PC-9 (cell line): ENCODE data around the gene LNX1. TPM values are rescaled to one million over a fixed set of nuclear protein-coding genes. Genes with fewer than 3 reads are reported as not detected.

ENCODE experiments used
- BruUV-seq: library from RNA; stranded (reverse); fragments of 400-500 nt; replicated peaks from 2 replicates; lab custom pipeline; 2021; lab: Mats Ljungman, UMichigan
- CTCF ChIA-PET: fragments of 300-600 bp; sonication (Branson Sonifier 250); formaldehyde crosslinking; loops from one replicate; lab custom pipeline; 2022; ENCODE audit warnings: antibody characterized with exemption; lab: Charles Lee
- POLR2A ChIA-PET: fragments of 300-600 bp; sonication (Branson Sonifier 250); formaldehyde crosslinking; loops from one replicate; lab custom pipeline; 2022; ENCODE audit warnings: antibody characterized with exemption; ENCODE audit not compliant: unreplicated experiment; lab: Charles Lee
- DNase-seq, 2 experiments: peaks; one replicate each; pipeline versions ENCODE4 v3.0.0 to v3.0.0-alpha.2; 2015 to 2022; ENCODE audit warnings: mixed read lengths in 1 of 2
- H2AFZ ChIP-seq: fragments of 200-600 bp; sonication (generic); 2 replicates; pipeline ENCODE4 v1.8.1; 2017; ENCODE audit warnings: antibody characterized with exemption
- H3F3A ChIP-seq: fragments of 200-600 bp; sonication (generic); 2 replicates; pipeline ENCODE4 v1.8.1; 2017; ENCODE audit warnings: antibody characterized with exemption, mild to moderate bottlenecking, low read depth; ENCODE audit not compliant: insufficient read depth
- H3K27ac ChIP-seq: fragments of 200-600 bp; sonication (generic); 2 replicates; pipeline ENCODE4 v1.6.1; 2016; ENCODE audit warnings: mixed run types
- H3K27me3 ChIP-seq: fragments of 200-600 bp; sonication (generic); 2 replicates; pipeline ENCODE4 v1.6.1; 2016; ENCODE audit warnings: low read depth, mixed run types; ENCODE audit not compliant: insufficient read depth
- H3K36me3 ChIP-seq: fragments of 200-600 bp; sonication (generic); 2 replicates; pipeline ENCODE4 v1.6.1; 2016; ENCODE audit warnings: low read depth, mixed run types
- H3K4me1 ChIP-seq: fragments of 200-600 bp; sonication (generic); replicated peaks from 2 replicates; pipeline ENCODE4 v1.6.1; 2016; ENCODE audit warnings: mixed run types; ENCODE audit not compliant: insufficient read depth
- H3K4me2 ChIP-seq: fragments of 200-600 bp; sonication (generic); 2 replicates; pipeline ENCODE4 v1.6.1; 2017; ENCODE audit warnings: mixed run types
- H3K4me3 ChIP-seq: fragments of 200-600 bp; sonication (generic); 2 replicates; pipeline ENCODE4 v1.6.1; 2016; ENCODE audit warnings: mixed run types
- H3K79me2 ChIP-seq: fragments of 200-600 bp; sonication (generic); 2 replicates; pipeline ENCODE4 v1.6.1; 2017; ENCODE audit warnings: low read depth, mixed run types
- H3K9me2 ChIP-seq: fragments of 200-600 bp; sonication (generic); 2 replicates; pipeline ENCODE4 v1.8.1; 2017; ENCODE audit warnings: mild to moderate bottlenecking; ENCODE audit not compliant: insufficient read depth
- H3K9me3 ChIP-seq: fragments of 200-600 bp; sonication (generic); 2 replicates; pipeline ENCODE4 v1.8.1; 2016; ENCODE audit warnings: low read depth; ENCODE audit not compliant: insufficient read depth
- H4K20me1 ChIP-seq: fragments of 200-600 bp; sonication (generic); 2 replicates; pipeline ENCODE4 v1.8.1; 2017; ENCODE audit not compliant: insufficient read depth
- EZH2 ChIP-seq: fragments of 200-600 bp; sonication (generic); IDR thresholded peaks from 2 replicates; pipeline ENCODE4 v1.8.0; 2017; ENCODE audit warnings: antibody characterized with exemption, low read depth
- intact Hi-C: fragments of 100-400 bp; cut with micrococcal nuclease; formaldehyde crosslinking; loops from one replicate; pipeline ENCODE4 v1.10.0; 2022; ENCODE audit not compliant: unreplicated experiment
- total RNA-seq: library from RNA; stranded (reverse); gene quantifications from 2 replicates; pipeline ENCODE4 v1.2.3, GENCODE V29; 2021
- TF ChIP-seq, protein P1 (sequence below): fragments of 200-600 bp; sonication (generic); conservative IDR thresholded peaks from 2 replicates; pipeline ENCODE4 v1.6.1; 2017; ENCODE audit warnings: mixed run types, antibody characterized with exemption, mild to moderate bottlenecking, moderate library complexity

LNX1 gene
- total RNA-seq, 1 experiment from 2014 or later: 3.4 TPM

DNA sequence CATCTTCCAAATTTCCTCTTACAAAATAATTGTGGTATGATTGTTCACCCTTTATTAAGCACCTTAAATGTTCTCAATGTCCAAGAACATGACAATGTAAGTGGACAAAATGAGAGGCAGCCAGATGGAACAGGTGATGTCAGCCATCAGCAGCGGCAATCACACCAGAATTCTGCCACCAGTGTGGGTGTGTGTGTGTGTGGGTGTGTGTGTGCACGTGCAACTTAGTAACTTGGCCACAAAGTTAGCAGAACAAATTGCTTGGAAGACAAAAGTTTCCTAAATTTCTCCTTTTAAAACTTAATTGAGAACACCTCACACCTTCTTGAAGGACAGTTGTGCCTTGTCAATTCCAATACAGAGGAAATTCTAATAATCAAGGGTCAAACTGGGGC, 18.7 kb downstream of the LNX1 start:
- Histone ChIP-seq H3K27me3 (no peaks in the 10 kb centered on the region), H3K4me2 (no peak overlapping the region), H3K27ac (no peak overlapping the region), H3K36me3 (no peaks in the 10 kb centered on the region), H3F3A (no peaks in the 10 kb centered on the region), H3K4me1 (peaks cover 10% of the 10 kb centered on the region; the same call in 1 of the 2 replicates), H3K9me2 (no peaks in the 10 kb centered on the region), H3K4me3 (no peak overlapping the region), H2AFZ (no peak overlapping the region), H3K79me2 (no peaks in the 10 kb centered on the region), H4K20me1 (no peaks in the 10 kb centered on the region), H3K9me3 (no peaks in the 10 kb centered on the region)
- POLR2A ChIA-PET: no interaction called here
- BruUV-seq: no TSS peak
- TF ChIP-seq, protein P1, sequence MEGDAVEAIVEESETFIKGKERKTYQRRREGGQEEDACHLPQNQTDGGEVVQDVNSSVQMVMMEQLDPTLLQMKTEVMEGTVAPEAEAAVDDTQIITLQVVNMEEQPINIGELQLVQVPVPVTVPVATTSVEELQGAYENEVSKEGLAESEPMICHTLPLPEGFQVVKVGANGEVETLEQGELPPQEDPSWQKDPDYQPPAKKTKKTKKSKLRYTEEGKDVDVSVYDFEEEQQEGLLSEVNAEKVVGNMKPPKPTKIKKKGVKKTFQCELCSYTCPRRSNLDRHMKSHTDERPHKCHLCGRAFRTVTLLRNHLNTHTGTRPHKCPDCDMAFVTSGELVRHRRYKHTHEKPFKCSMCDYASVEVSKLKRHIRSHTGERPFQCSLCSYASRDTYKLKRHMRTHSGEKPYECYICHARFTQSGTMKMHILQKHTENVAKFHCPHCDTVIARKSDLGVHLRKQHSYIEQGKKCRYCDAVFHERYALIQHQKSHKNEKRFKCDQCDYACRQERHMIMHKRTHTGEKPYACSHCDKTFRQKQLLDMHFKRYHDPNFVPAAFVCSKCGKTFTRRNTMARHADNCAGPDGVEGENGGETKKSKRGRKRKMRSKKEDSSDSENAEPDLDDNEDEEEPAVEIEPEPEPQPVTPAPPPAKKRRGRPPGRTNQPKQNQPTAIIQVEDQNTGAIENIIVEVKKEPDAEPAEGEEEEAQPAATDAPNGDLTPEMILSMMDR: no peak
- no peak for TF ChIP-seq EZH2
- CTCF ChIA-PET: no interaction called here
- DNase-seq: no peak
- intact Hi-C loops: no loop called here

- CTCF ChIA-PET: no interaction called here
- Histone ChIP-seq H3K4me3 (no peak overlapping the region), H3F3A (no peaks in the 10 kb centered on the region), H3K4me2 (no peak overlapping the region), H3K9me2 (no peaks in the 10 kb centered on the region), H3K79me2 (no peaks in the 10 kb centered on the region), H3K4me1 (peaks cover 7% of the 10 kb centered on the region; the same call in 1 of the 2 replicates), H3K27ac (no peak overlapping the region), H3K36me3 (no peaks in the 10 kb centered on the region), H4K20me1 (no peaks in the 10 kb centered on the region), H2AFZ (no peak overlapping the region), H3K9me3 (no peaks in the 10 kb centered on the region), H3K27me3 (no peaks in the 10 kb centered on the region)
- no peak for DNase-seq
- intact Hi-C loops: no loop called here
- BruUV-seq: no TSS peak
- no peak for TF ChIP-seq EZH2
- TF ChIP-seq, protein P1: no peak
- POLR2A ChIA-PET: no interaction called here
Observed at GRCh38 chr4:53571936-53572599, 19.2 kb downstream of the LNX1 start.

GRCh38 chr4:53563824-53564223, 27.5 kb downstream of the LNX1 start:
- H3K36me3 ChIP-seq: no peaks in the 10 kb centered on the region
- ChIA-PET POLR2A (no interaction called here), CTCF (no interaction called here)
- no peak overlapping the region for H3K27ac ChIP-seq
- no peaks in the 10 kb centered on the region for H3K27me3 ChIP-seq
- H2AFZ ChIP-seq: no peak overlapping the region
- no TSS peak for BruUV-seq
- no peak overlapping the region for H3K4me2 ChIP-seq
- no peaks in the 10 kb centered on the region for H3K4me1 ChIP-seq
- no peaks in the 10 kb centered on the region for H3K9me3 ChIP-seq
- TF ChIP-seq, protein P1: no peak
- TF ChIP-seq EZH2: no peak
- no peaks in the 10 kb centered on the region for H4K20me1 ChIP-seq
- intact Hi-C loops: no loop called here
- no peak overlapping the region for H3K4me3 ChIP-seq
- no peak for DNase-seq
- H3F3A ChIP-seq: no peaks in the 10 kb centered on the region
- H3K79me2 ChIP-seq: no peaks in the 10 kb centered on the region
- H3K9me2 ChIP-seq: no peaks in the 10 kb centered on the region
